HepG2 (cell line): Measurements from ENCODE around the gene ACSL1. TPM values are rescaled to one million over a fixed set of nuclear protein-coding genes. Genes with fewer than 3 reads are reported as not detected.

Experiments
- ATAC-seq: fragments of 200-7000 bp; cut with Tn5 transposase; 3 replicates; pipeline ENCODE4 v1.9.1; 2020; ENCODE audit warnings: mild to moderate bottlenecking, moderate library complexity
- BruUV-seq: library from RNA; stranded (reverse); fragments of 400-500 nt; replicated peaks from 2 replicates; lab custom pipeline; 2021; lab: Mats Ljungman, UMichigan
- CTCF ChIA-PET: fragments of 300-600 bp; formaldehyde crosslinking; extraction: SDS; loops from one replicate; lab custom pipeline; 2021; ENCODE audit warnings: low total read pairs, inconsistent platforms, low intra/inter-chr PET ratio; lab: Yijun Ruan, JAX
- POLR2A ChIA-PET: fragments of 350-600 bp; sonication (Branson Sonifier 250); formaldehyde crosslinking; loops from one replicate; lab custom pipeline; 2020; ENCODE audit warnings: antibody characterized with exemption, inconsistent platforms; lab: Yijun Ruan, JAX
- DNase-seq: peaks from one replicate; pipeline ENCODE4 v3.0.0-alpha.2; 2015; ENCODE audit warnings: low spot score
- FAIRE-seq: peaks from 3 replicates; lab custom pipeline; 2011; peaks lifted over from hg19 to GRCh38; lab: Jason Lieb, UNC
- H2AFZ ChIP-seq: one replicate; pipeline ENCODE4 v1.6.1; 2011; ENCODE audit warnings: low read length, inconsistent platforms
- H3K27ac ChIP-seq: fragments of 300-600 bp; 3 replicates; pipeline ENCODE4 v1.8.0; 2011; ENCODE audit warnings: mixed run types, mild to moderate bottlenecking, mixed read lengths, low read length, inconsistent platforms; ENCODE audit not compliant: insufficient read depth; ENCODE audit errors: extremely low read length
- H3K27me3 ChIP-seq, 2 experiments: fragments of 200-600 bp in 1 of 2; 2 replicates in 1 of 2; 3 replicates in 1 of 2; pipeline versions ENCODE4 v1.6.0 to v1.8.0; 2011; ENCODE audit warnings: low read length in 2 of 2, mild to moderate bottlenecking in 2 of 2, moderate library complexity in 2 of 2, inconsistent platforms in 1 of 2; ENCODE audit not compliant: insufficient read depth in 2 of 2, control insufficient read depth in 1 of 2
- H3K36me3 ChIP-seq, 2 experiments: fragments of 200-600 bp in 1 of 2; replicated peaks in 1 of 2; 2 replicates in 1 of 2; 3 replicates in 1 of 2; pipeline versions ENCODE4 v1.5.1 to v1.8.0; 2011; ENCODE audit warnings: low read length in 2 of 2, inconsistent platforms in 1 of 2; ENCODE audit not compliant: insufficient read depth in 2 of 2, control insufficient read depth in 1 of 2
- H3K4me1 ChIP-seq: 2 replicates; pipeline ENCODE4 v1.5.1; 2012; ENCODE audit warnings: low read length, inconsistent platforms; ENCODE audit not compliant: insufficient read depth
- H3K4me2 ChIP-seq: 2 replicates; pipeline ENCODE4 v1.6.0; 2011; ENCODE audit warnings: low read depth, low read length, inconsistent platforms
- H3K4me3 ChIP-seq, 3 experiments: fragments of 200-600 bp in 1 of 3; sonication (generic), shearing (Covaris generic) in 1 of 3; replicated peaks in 1 of 3; 2 replicates each; pipeline ENCODE4 v1.5.1; 2011 to 2016; ENCODE audit warnings: low read length in 3 of 3, inconsistent platforms in 2 of 3, low read depth in 2 of 3, mild to moderate bottlenecking in 2 of 3, control low read depth in 1 of 3, mixed read lengths in 1 of 3; ENCODE audit not compliant: insufficient read depth in 1 of 3
- H3K79me2 ChIP-seq: one replicate; pipeline ENCODE4 v1.6.1; 2011; ENCODE audit warnings: low read length, inconsistent platforms; ENCODE audit not compliant: insufficient read depth
- H3K9ac ChIP-seq: 2 replicates; pipeline ENCODE4 v1.6.0; 2011; ENCODE audit warnings: mild to moderate bottlenecking, low read depth, low read length, inconsistent platforms; ENCODE audit not compliant: insufficient read depth
- H3K9me3 ChIP-seq: 2 replicates; pipeline ENCODE4 v1.5.1; 2012; ENCODE audit warnings: mild to moderate bottlenecking, low read length
- H4K20me1 ChIP-seq: 2 replicates; pipeline ENCODE4 v1.6.0; 2011; ENCODE audit warnings: inconsistent platforms, mild to moderate bottlenecking, low read length, moderate library complexity; ENCODE audit not compliant: insufficient read depth
- GATAD2A ChIP-seq: IDR thresholded peaks from 2 replicates; pipeline ENCODE4 v1.6.1; 2016
- HDAC2 ChIP-seq: sonication (generic); formaldehyde crosslinking; IDR thresholded peaks from 2 replicates; pipeline ENCODE4 v1.4.0; 2020; ENCODE audit warnings: missing genetic modification reagents
- MAF1 ChIP-seq: sonication (generic); formaldehyde crosslinking; IDR thresholded peaks from 2 replicates; pipeline ENCODE4 v1.5.0; 2020; ENCODE audit warnings: missing genetic modification reagents, borderline replicate concordance
- MIXL1 ChIP-seq: IDR thresholded peaks from 2 replicates; pipeline ENCODE4 v1.6.1; 2016
- NR2F1 ChIP-seq, 2 experiments: fragments of 450-650 bp in 1 of 2; formaldehyde crosslinking in 1 of 2; IDR thresholded peaks; 2 replicates each; pipeline versions ENCODE4 v1.5.0 to v1.6.1; 2016 to 2020; ENCODE audit warnings: mild to moderate bottlenecking in 1 of 2, missing compliant biosample characterization in 1 of 2, missing genetic modification reagents in 1 of 2, moderate library complexity in 1 of 2
- ONECUT2 ChIP-seq: sonication (generic); formaldehyde crosslinking; IDR thresholded peaks from 2 replicates; pipeline ENCODE4 v1.4.0; 2020; ENCODE audit warnings: missing genetic modification reagents
- RFX1 ChIP-seq: fragments of 450-650 bp; IDR thresholded peaks from 2 replicates; pipeline ENCODE4 v1.6.1; 2017
- SOX5 ChIP-seq: IDR thresholded peaks from 2 replicates; pipeline ENCODE4 v1.6.1; 2016; ENCODE audit warnings: borderline replicate concordance
- THAP11 ChIP-seq: IDR thresholded peaks from 2 replicates; pipeline ENCODE4 v1.6.1; 2016; ENCODE audit warnings: missing biosample characterization, missing genetic modification reagents
- TSC22D2 ChIP-seq: sonication (generic); formaldehyde crosslinking; IDR thresholded peaks from 2 replicates; pipeline ENCODE4 v1.5.1; 2020; ENCODE audit warnings: missing genetic modification reagents, mild to moderate bottlenecking, borderline replicate concordance
- WGBS: methylation state at CpG from one replicate; pipeline ENCODE4 v1.1.6; 2017; ENCODE audit warnings: low lambda C conversion rate; 5-methylcytosine and 5-hydroxymethylcytosine counted together
- in situ Hi-C: cut with HindIII; loops from 2 replicates; pipeline ENCODE4 v1.10.0; 2017; ENCODE audit warnings: low pct_unique_long_range_greater_than_20kb; ENCODE audit not compliant: extremely low pct_ligation_motif_present
- intact Hi-C: fragments of 100-400 bp; cut with micrococcal nuclease; formaldehyde crosslinking; loops from one replicate; pipeline ENCODE4 v1.10.0; 2022; ENCODE audit not compliant: unreplicated experiment
- polyA plus RNA-seq, 8 experiments: library from polyadenylated mRNA; depleted of rRNA in 3 of 8; stranded (reverse) in 7 of 8; unstranded in 1 of 8; fragments of >200 nt; fragmentation: Illumina TruSeq in 4 of 8; extraction: Trizol in 4 of 8; gene quantifications; 2 replicates each; pipeline versions ENCODE4 v1.2.1 to v1.2.3, GENCODE V29; 2011 to 2016; ENCODE audit warnings: low read depth in 4 of 8, missing spikeins in 1 of 8, mixed read lengths in 1 of 8; ENCODE audit not compliant: insufficient read depth in 1 of 8
- total RNA-seq, 5 experiments: library from RNA; depleted of rRNA; stranded (reverse); fragments of >200 nt; fragmentation: Illumina TruSeq; extraction: Trizol; gene quantifications; 2 replicates each; pipeline ENCODE4 v1.2.3, GENCODE V29; 2016; ENCODE audit warnings: low read depth in 1 of 5
- TF ChIP-seq, protein P1 (sequence below): sonication (generic); formaldehyde crosslinking; IDR thresholded peaks from 2 replicates; pipeline ENCODE4 v1.5.0; 2020; ENCODE audit warnings: mild to moderate bottlenecking, missing genetic modification reagents, borderline replicate concordance
- TF ChIP-seq, protein P2 (sequence below): sonication (generic); formaldehyde crosslinking; IDR thresholded peaks from 2 replicates; pipeline ENCODE4 v1.4.0; 2020; ENCODE audit warnings: mild to moderate bottlenecking, missing genetic modification reagents, borderline replicate concordance
- TF ChIP-seq, protein P3 (sequence below): IDR thresholded peaks from 2 replicates; pipeline ENCODE4 v1.4.0; 2020; ENCODE audit warnings: mild to moderate bottlenecking, missing genetic modification reagents

ACSL1 gene
- total and polyA plus RNA-seq, 2 of the 13 experiments (the other 11 are each of a cell fraction or from before 2014, with no cell fraction given) = 10.0 to 29.8 TPM

DNA sequence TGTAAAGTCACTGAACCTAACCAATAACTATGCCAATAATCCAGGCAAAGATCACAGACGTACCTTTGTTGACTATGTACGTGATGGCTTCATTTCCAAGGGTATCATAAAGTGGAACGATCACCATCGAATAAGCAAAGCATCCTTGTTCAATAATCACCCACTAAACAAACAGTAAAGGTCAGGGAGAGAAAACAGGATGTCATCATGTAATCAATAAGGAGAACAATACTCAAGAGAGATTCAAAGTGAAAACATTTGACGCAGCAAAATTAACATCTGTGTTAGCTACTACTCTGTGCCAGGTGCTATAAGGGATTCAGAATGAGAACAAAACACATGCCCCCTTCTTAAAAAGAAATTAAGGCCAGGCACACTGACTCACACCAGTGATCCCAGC lies 48.9 kb downstream of the ACSL1 start:
- Histone ChIP-seq H3K27ac (no peak overlapping the region), H3K27me3 (no peaks in the 10 kb centered on the region), H3K4me3 (no peak overlapping the region), H3K9me3 (no peaks in the 10 kb centered on the region), H3K4me2 (no peak overlapping the region), H4K20me1 (no peaks in the 10 kb centered on the region), H2AFZ (no peak overlapping the region), H3K79me2 (no peaks in the 10 kb centered on the region), H3K9ac (no peak overlapping the region), H3K4me1 (peaks cover 17% of the 10 kb centered on the region), H3K36me3 (peaks cover 3 to 5% of the 10 kb centered on the region in 2 experiments; a peak in 3 of 5 replicates)
- FAIRE-seq (no peak), ATAC-seq (peak; percentile 68), DNase-seq (no peak)
- ChIA-PET POLR2A (no interaction called here), CTCF (no interaction called here)
- WGBS = 34% methylated on average over 5 of the region's 5 CpGs
- intact Hi-C loops = no loop called here
- in situ Hi-C loops = no loop called here
- BruUV-seq = no TSS peak
- peak; percentile 74 for TF ChIP-seq ONECUT2 (CRISPR knock-in tag)
- no peak for TF ChIP-seq MAF1
- no peak for TF ChIP-seq RFX1
- peak; percentile 72 to 87; a peak in 3 of 4 replicates for TF ChIP-seq NR2F1 (CRISPR knock-in tag; IDR thresholded peaks at IDR 0.05)
- TF ChIP-seq, protein P1, sequence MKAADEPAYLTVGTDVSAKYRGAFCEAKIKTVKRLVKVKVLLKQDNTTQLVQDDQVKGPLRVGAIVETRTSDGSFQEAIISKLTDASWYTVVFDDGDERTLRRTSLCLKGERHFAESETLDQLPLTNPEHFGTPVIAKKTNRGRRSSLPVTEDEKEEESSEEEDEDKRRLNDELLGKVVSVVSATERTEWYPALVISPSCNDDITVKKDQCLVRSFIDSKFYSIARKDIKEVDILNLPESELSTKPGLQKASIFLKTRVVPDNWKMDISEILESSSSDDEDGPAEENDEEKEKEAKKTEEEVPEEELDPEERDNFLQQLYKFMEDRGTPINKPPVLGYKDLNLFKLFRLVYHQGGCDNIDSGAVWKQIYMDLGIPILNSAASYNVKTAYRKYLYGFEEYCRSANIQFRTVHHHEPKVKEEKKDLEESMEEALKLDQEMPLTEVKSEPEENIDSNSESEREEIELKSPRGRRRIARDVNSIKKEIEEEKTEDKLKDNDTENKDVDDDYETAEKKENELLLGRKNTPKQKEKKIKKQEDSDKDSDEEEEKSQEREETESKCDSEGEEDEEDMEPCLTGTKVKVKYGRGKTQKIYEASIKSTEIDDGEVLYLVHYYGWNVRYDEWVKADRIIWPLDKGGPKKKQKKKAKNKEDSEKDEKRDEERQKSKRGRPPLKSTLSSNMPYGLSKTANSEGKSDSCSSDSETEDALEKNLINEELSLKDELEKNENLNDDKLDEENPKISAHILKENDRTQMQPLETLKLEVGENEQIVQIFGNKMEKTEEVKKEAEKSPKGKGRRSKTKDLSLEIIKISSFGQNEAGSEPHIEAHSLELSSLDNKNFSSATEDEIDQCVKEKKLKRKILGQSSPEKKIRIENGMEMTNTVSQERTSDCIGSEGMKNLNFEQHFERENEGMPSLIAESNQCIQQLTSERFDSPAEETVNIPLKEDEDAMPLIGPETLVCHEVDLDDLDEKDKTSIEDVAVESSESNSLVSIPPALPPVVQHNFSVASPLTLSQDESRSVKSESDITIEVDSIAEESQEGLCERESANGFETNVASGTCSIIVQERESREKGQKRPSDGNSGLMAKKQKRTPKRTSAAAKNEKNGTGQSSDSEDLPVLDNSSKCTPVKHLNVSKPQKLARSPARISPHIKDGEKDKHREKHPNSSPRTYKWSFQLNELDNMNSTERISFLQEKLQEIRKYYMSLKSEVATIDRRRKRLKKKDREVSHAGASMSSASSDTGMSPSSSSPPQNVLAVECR (CRISPR knock-in tag) = no peak
- TF ChIP-seq, protein P2, sequence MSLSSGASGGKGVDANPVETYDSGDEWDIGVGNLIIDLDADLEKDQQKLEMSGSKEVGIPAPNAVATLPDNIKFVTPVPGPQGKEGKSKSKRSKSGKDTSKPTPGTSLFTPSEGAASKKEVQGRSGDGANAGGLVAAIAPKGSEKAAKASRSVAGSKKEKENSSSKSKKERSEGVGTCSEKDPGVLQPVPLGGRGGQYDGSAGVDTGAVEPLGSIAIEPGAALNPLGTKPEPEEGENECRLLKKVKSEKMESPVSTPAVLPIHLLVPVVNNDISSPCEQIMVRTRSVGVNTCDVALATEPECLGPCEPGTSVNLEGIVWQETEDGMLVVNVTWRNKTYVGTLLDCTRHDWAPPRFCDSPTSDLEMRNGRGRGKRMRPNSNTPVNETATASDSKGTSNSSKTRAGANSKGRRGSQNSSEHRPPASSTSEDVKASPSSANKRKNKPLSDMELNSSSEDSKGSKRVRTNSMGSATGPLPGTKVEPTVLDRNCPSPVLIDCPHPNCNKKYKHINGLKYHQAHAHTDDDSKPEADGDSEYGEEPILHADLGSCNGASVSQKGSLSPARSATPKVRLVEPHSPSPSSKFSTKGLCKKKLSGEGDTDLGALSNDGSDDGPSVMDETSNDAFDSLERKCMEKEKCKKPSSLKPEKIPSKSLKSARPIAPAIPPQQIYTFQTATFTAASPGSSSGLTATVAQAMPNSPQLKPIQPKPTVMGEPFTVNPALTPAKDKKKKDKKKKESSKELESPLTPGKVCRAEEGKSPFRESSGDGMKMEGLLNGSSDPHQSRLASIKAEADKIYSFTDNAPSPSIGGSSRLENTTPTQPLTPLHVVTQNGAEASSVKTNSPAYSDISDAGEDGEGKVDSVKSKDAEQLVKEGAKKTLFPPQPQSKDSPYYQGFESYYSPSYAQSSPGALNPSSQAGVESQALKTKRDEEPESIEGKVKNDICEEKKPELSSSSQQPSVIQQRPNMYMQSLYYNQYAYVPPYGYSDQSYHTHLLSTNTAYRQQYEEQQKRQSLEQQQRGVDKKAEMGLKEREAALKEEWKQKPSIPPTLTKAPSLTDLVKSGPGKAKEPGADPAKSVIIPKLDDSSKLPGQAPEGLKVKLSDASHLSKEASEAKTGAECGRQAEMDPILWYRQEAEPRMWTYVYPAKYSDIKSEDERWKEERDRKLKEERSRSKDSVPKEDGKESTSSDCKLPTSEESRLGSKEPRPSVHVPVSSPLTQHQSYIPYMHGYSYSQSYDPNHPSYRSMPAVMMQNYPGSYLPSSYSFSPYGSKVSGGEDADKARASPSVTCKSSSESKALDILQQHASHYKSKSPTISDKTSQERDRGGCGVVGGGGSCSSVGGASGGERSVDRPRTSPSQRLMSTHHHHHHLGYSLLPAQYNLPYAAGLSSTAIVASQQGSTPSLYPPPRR = peak; percentile 76; the same call in 1 of the 2 replicates
- TF ChIP-seq TSC22D2 = no peak
- TF ChIP-seq HDAC2 (CRISPR knock-in tag) = 0 out of 2 replicates have a peak, but pooled peaks have one; percentile 35
- peak; percentile 90 for TF ChIP-seq GATAD2A
- 0 out of 2 replicates have a peak, but pooled peaks have one; percentile 21 for TF ChIP-seq THAP11 (CRISPR knock-in tag)
- TF ChIP-seq, protein P3, sequence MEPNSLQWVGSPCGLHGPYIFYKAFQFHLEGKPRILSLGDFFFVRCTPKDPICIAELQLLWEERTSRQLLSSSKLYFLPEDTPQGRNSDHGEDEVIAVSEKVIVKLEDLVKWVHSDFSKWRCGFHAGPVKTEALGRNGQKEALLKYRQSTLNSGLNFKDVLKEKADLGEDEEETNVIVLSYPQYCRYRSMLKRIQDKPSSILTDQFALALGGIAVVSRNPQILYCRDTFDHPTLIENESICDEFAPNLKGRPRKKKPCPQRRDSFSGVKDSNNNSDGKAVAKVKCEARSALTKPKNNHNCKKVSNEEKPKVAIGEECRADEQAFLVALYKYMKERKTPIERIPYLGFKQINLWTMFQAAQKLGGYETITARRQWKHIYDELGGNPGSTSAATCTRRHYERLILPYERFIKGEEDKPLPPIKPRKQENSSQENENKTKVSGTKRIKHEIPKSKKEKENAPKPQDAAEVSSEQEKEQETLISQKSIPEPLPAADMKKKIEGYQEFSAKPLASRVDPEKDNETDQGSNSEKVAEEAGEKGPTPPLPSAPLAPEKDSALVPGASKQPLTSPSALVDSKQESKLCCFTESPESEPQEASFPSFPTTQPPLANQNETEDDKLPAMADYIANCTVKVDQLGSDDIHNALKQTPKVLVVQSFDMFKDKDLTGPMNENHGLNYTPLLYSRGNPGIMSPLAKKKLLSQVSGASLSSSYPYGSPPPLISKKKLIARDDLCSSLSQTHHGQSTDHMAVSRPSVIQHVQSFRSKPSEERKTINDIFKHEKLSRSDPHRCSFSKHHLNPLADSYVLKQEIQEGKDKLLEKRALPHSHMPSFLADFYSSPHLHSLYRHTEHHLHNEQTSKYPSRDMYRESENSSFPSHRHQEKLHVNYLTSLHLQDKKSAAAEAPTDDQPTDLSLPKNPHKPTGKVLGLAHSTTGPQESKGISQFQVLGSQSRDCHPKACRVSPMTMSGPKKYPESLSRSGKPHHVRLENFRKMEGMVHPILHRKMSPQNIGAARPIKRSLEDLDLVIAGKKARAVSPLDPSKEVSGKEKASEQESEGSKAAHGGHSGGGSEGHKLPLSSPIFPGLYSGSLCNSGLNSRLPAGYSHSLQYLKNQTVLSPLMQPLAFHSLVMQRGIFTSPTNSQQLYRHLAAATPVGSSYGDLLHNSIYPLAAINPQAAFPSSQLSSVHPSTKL (CRISPR knock-in tag) = peak; percentile 65
- TF ChIP-seq SOX5 (CRISPR knock-in tag) = peak; percentile 68; the same call in 1 of the 2 replicates
- 0 out of 2 replicates have a peak, but pooled peaks have one; percentile 31 for TF ChIP-seq MIXL1 (CRISPR knock-in tag)
